HG02759 (cell line): ENCODE data around the gene ARHGEF19.
A peak's percentile ranks its signal among the peaks of the same experiment; 100 is the strongest.
"Not testable (repeated sequence)": the region's sequence is repeated elsewhere in the genome, so short reads cannot be mapped to it uniquely, and the experiment has no call there.

Experiments
- ATAC-seq: cut with Tn5 transposase; IDR thresholded peaks from one replicate; pipeline ENCODE4 v1.9.1; 2021; ENCODE audit warnings: mild to moderate bottlenecking, moderate library complexity; ENCODE audit not compliant: unreplicated experiment

Gene ARHGEF19

GRCh38 chr1:16168144-16168495 is 44.3 kb downstream of the ARHGEF19 start:
- ATAC-seq, result not testable (repeated sequence)

GRCh38 chr1:16167331-16168143 is 44.9 kb downstream of the ARHGEF19 start:
- ATAC-seq, result peak; percentile 59

GRCh38 chr1:16166117-16166516 is 46.3 kb downstream of the ARHGEF19 start:
- ATAC-seq, result no peak

- no peak for ATAC-seq
Observed at GRCh38 chr1:16165548-16165947, 46.9 kb downstream of the ARHGEF19 start.

- no peak for ATAC-seq
Observed at GRCh38 chr1:16165073-16165364, 47.4 kb downstream of the ARHGEF19 start.

GRCh38 chr1:16164213-16165072 is 48.0 kb downstream of the ARHGEF19 start:
- no peak for ATAC-seq

- ATAC-seq, result not testable (repeated sequence)
Observed at GRCh38 chr1:16163608-16164212, 48.7 kb downstream of the ARHGEF19 start.

GRCh38 chr1:16162163-16162822 is 50.2 kb downstream of the ARHGEF19 start:
- no peak for ATAC-seq

GRCh38 chr1:16161717-16162116 is 50.7 kb downstream of the ARHGEF19 start:
- no peak for ATAC-seq

- no peak for ATAC-seq
Observed at GRCh38 chr1:16158993-16159831, 53.2 kb downstream of the ARHGEF19 start.

GRCh38 chr1:16158025-16158424 is 54.4 kb downstream of the ARHGEF19 start:
- ATAC-seq, result no peak

GRCh38 chr1:16156848-16157495 is 55.5 kb downstream of the ARHGEF19 start:
- ATAC-seq, result no peak

GRCh38 chr1:16155537-16156410 is 56.7 kb downstream of the ARHGEF19 start, which contains the start of gene EPHA2:
Gene EPHA2, minus strand, starts transcription at chr1:16156069. Its CDS starts 137 bp downstream, at chr1:16155932.
- no peak for ATAC-seq

- no peak for ATAC-seq
Observed at GRCh38 chr1:16153999-16154673, 58.3 kb downstream of the ARHGEF19 start.

GRCh38 chr1:16153096-16153998 is 59.1 kb downstream of the ARHGEF19 start:
- no peak for ATAC-seq

GRCh38 chr1:16152481-16153087 is 59.9 kb downstream of the ARHGEF19 start:
- ATAC-seq, result no peak

GRCh38 chr1:16151995-16152384 is 60.5 kb downstream of the ARHGEF19 start:
- ATAC-seq, result no peak
